Stimulated activated CD8-positive, alpha-beta memory T cell treated with anti-CD3 and anti-CD28 coated beads, Interleukin-12 subunit alpha, Interleukin-12 subunit beta, amount 100 ng/mL, for 4 hours (primary cell): ENCODE measurements around the gene GLE1.
"Not testable (repeated sequence)": the region's sequence is repeated elsewhere in the genome, so short reads cannot be mapped to it uniquely, and the experiment has no call there.

Source experiments
- DNase-seq: peaks from one replicate; pipeline ENCODE4 v3.0.0-alpha.2; 2020; ENCODE audit warnings: low read depth

The GLE1 gene

GRCh38 chr9:128552153-128552743 is 47.7 kb downstream of the GLE1 start, which contains the start of gene SPTAN1:
SPTAN1 (plus strand) TSS chr9:128552587; CDS start chr9:128566741, 14,154 bp downstream.
- peak; percentile 92 for DNase-seq

GRCh38 chr9:128552744-128553440 is 48.4 kb downstream of the GLE1 start:
- no peak for DNase-seq

DNA sequence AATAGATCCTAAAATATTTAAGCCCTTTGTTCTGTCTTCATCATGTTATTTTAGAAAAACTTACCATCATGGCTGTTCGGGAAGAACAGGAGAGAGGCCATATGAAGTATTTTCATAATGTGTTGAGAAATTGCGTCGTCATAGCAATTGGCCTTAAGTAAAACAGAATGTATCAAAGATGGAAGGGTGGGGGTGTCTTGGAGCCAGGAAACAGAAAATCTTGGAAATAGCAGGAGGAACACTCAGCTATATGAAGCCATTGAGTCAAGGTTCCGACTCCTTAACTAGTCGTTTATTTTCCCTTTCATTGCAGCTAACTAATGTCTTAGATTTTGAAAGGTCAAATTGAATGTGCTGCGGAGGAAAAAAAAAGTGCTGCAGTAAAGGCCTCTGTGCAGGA is 49.2 kb downstream of the GLE1 start:
- no peak for DNase-seq

GRCh38 chr9:128554155-128554862 is 49.8 kb downstream of the GLE1 start:
- no peak for DNase-seq

GRCh38 chr9:128555180-128555721 is 50.7 kb downstream of the GLE1 start:
- DNase-seq: no peak

- DNase-seq: no peak
Observed at GRCh38 chr9:128556276-128556675, 51.8 kb downstream of the GLE1 start.

DNA sequence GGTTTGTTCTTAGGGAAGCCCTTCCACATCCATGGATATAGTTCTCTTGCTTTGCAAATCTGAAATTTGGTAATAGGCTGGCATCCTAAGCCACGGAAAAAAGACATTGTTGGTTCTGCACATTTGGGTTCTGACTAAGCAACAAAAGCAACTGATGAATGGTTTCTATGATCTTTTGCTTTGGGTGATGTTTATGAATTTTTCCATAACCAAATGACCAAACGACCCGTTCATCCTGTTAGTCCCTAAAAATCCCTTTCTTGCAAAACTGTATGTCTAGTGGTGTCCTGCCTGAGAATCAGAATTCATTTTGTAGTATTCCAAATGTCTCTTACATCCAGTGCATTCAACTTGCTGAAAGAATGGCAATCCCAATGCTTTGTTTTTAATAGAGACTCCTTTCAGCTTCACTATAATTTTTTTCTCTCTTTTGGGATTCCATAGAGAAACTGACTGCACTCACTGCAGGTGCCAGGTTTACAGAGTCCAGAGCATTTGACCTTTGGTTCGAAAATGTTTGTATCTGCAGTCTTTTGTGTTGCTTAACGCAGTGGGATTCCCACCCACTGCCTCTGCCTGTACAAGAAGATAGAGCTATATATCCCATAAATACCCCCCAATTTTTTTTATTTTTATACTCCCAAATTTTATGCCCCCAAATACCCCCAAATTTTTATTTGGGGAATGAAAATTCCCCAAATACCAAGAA is 52.6 kb downstream of the GLE1 start:
- no peak for DNase-seq

GRCh38 chr9:128558431-128559310 is 54.2 kb downstream of the GLE1 start:
- no peak for DNase-seq

- no peak for DNase-seq
Observed at GRCh38 chr9:128565578-128565977, 61.1 kb downstream of the GLE1 start.

DNA sequence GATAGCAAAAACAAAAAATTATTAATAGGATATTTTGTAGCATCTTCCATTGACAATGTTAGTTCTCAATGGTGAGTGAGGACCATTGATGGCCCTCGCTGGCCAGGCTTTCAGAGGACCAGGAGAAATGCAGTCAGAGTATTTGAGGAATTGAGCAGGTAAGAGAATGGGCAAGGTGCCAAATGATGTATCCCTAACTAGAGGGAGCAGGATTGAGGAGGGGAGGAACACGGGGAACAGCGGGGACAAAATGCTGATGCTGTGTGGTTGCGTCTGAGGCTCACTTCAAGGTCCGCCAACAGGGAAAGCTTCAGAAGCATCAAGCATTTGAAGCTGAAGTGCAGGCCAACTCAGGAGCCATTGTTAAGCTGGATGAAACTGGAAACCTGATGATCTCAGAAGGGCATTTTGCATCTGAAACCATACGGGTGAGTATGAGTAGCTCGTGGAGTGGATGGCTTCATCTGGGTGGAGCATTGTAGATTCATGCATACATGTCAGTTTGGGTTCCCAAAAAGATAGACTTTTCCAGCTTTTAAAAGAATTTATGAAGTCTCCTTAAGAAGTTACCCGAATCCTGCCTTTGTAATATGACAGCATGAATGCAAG is 64.1 kb downstream of the GLE1 start:
- no peak for DNase-seq

DNA sequence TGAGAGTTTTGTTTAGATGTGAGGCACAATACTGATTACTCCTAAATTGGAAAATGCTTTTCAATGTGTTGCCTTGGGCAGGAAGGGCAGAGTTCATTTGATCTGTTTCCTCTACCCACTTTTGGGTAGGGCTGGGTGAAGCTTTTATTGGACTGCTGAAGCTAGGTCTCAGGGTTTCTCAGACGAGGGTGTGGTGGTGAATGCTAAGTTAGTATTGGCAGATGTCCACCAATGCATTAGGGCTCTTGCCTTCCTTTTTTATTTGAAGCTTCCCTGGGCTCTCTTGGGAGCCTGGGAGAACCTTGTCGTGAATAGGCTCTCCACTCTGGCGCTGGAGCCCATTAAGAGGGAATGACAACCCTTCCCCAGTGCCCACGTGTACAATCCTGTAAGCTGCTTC is 71.0 kb downstream of the GLE1 start:
- DNase-seq: no peak

- DNase-seq: no peak
Observed at GRCh38 chr9:128575916-128576315, 71.4 kb downstream of the GLE1 start.

- no peak for DNase-seq
Observed at GRCh38 chr9:128577206-128577605, 72.7 kb downstream of the GLE1 start.

GRCh38 chr9:128579194-128579593 is 74.7 kb downstream of the GLE1 start:
- no peak for DNase-seq

DNA sequence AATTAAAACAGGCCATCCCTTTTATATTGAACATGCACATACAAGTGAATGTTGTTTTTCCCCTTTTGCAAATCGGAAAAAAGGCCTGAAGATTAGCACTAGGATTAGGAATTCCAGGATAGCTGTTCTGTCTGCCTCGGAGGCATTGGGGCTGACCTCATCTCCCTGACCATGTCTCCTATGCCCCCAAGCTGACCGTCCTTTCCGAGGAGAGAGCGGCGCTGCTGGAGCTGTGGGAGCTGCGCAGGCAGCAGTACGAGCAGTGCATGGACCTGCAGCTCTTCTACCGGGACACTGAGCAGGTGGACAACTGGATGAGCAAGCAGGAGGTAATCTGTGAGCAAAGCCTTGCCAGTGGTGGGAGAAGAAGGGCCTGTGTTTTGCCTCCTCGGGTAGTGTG is 76.2 kb downstream of the GLE1 start:
- no peak for DNase-seq

DNA sequence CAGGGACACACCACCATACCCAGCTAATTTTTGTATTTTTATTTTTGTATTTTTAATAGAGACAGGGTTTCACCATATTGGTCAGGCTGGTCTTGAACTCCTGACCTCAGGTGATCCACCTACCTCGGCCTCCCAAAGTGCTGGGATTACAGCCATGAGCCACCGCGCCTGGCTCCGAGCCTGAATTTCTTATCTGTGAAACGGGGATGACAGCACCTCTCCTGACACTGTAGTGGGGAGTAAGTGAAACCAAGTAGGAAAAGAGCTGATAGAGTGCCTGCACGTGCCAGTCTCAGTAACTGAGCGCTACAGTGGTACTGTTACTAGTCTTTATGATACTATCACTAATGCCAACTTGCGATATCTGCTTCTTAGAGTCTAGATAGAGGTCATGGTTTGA is 80.6 kb downstream of the GLE1 start:
- DNase-seq: not testable (repeated sequence)

GRCh38 chr9:128586934-128587333 is 82.4 kb downstream of the GLE1 start:
- not testable (repeated sequence) for DNase-seq

DNA sequence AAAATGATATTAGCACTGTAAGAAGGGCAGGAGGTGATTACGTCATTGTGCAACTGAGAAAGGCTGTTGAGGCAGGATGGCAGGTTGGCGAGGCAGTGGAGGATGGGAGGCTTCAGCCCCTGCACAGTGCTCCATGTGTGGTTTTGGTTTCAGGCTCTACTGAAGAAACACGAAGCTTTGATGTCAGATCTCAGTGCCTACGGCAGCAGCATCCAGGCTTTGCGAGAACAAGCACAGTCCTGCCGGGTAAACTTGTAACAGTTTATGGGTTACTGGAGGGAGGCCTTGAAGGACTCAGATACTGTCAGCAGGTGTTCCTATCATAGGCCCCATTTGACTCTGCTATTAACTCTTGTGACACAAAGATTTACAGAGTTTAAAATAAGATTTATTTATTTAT is 82.9 kb downstream of the GLE1 start:
- DNase-seq: no peak

GRCh38 chr9:128588581-128589233 is 84.2 kb downstream of the GLE1 start:
- no peak for DNase-seq
